Upper lobe of left lung (tissue), 6 donors: Measurements from ENCODE around the gene MYBL2. TPM values are rescaled to one million over a fixed set of nuclear protein-coding genes. Genes with fewer than 3 reads are reported as not detected.

Experiments
- ATAC-seq, 2 donors: fragments of 200-7000 bp; cut with Tn5 transposase; one replicate each; pipeline ENCODE4 v1.9.1; 2022; ENCODE audit warnings: mild to moderate bottlenecking in 2 of 2, moderate library complexity in 2 of 2; ENCODE audit not compliant: low FRiP score in 2 of 2
- DNase-seq, 2 donors: peaks; one replicate each; pipeline ENCODE4 v3.0.0-alpha.2; 2019 to 2020
- H3K27ac ChIP-seq, 4 donors: fragments of 200-600 bp; sonication (generic); one replicate each; pipeline ENCODE4 v1.5.1; 2016 to 2019
- H3K27me3 ChIP-seq, 4 donors: fragments of 200-600 bp; sonication (generic); one replicate each; pipeline ENCODE4 v1.5.1; 2017 to 2019
- H3K36me3 ChIP-seq, 4 donors: fragments of 200-600 bp; sonication (generic); one replicate each; pipeline ENCODE4 v1.5.1; 2016 to 2019
- H3K4me1 ChIP-seq, 4 donors: fragments of 200-600 bp; sonication (generic); one replicate each; pipeline ENCODE4 v1.5.1; 2018 to 2019
- H3K4me3 ChIP-seq, 4 donors: fragments of 200-600 bp; sonication (generic); one replicate each; pipeline ENCODE4 v1.5.1; 2017 to 2019; ENCODE audit warnings: mild to moderate bottlenecking in 2 of 4, moderate library complexity in 1 of 4
- H3K9me3 ChIP-seq, 4 donors: fragments of 200-600 bp; sonication (generic); one replicate each; pipeline ENCODE4 v1.5.1; 2018 to 2019
- EP300 ChIP-seq, 4 donors: sonication (generic); formaldehyde crosslinking; IDR thresholded peaks; one replicate each; pipeline ENCODE4 v1.5.1; 2017; ENCODE audit warnings: antibody characterized with exemption in 4 of 4, control low read depth in 2 of 4
- POLR2A ChIP-seq, 4 donors: fragments of 450-650 bp; IDR thresholded peaks; one replicate each; pipeline ENCODE4 v1.5.1; 2016 to 2017; ENCODE audit warnings: antibody characterized with exemption in 4 of 4, mild to moderate bottlenecking in 2 of 4
- POLR2AphosphoS5 ChIP-seq, 2 donors: sonication (generic); formaldehyde crosslinking; IDR thresholded peaks; one replicate each; pipeline ENCODE4 v1.5.1; 2017; ENCODE audit warnings: antibody characterized with exemption in 2 of 2
- WGBS, 2 donors: methylation state at CpG; one replicate each; pipeline ENCODE4 v1.1.5; 2017 to 2018; 5-methylcytosine and 5-hydroxymethylcytosine counted together
- total RNA-seq, 6 donors: library from RNA; depleted of rRNA in 4 of 6; stranded (reverse); fragments of >200 nt in 4 of 6; gene quantifications; one replicate each; pipeline versions ENCODE4 v1.1.0 to v1.2.1, GENCODE V29; 2016 to 2021
- TF ChIP-seq, protein P1 (sequence below), 6 experiments: fragments of 450-650 bp in 4 of 6; fragments of 200-600 bp in 2 of 6; sonication (generic) in 2 of 6; IDR thresholded peaks; one replicate each; pipeline ENCODE4 v1.5.1; 2016 to 2019; ENCODE audit warnings: antibody characterized with exemption in 6 of 6
- donor health status: DM: no; HTN: no; CAD: no; lungs with moderate emphysema.
- donor health status: DM: no; HTN: yes; CAD: no; lungs with severe emphysema.

The MYBL2 gene
- total RNA-seq, 6 donors from 2014 or later = under 0.01 to 3.5 (median 1.4) TPM

DNA sequence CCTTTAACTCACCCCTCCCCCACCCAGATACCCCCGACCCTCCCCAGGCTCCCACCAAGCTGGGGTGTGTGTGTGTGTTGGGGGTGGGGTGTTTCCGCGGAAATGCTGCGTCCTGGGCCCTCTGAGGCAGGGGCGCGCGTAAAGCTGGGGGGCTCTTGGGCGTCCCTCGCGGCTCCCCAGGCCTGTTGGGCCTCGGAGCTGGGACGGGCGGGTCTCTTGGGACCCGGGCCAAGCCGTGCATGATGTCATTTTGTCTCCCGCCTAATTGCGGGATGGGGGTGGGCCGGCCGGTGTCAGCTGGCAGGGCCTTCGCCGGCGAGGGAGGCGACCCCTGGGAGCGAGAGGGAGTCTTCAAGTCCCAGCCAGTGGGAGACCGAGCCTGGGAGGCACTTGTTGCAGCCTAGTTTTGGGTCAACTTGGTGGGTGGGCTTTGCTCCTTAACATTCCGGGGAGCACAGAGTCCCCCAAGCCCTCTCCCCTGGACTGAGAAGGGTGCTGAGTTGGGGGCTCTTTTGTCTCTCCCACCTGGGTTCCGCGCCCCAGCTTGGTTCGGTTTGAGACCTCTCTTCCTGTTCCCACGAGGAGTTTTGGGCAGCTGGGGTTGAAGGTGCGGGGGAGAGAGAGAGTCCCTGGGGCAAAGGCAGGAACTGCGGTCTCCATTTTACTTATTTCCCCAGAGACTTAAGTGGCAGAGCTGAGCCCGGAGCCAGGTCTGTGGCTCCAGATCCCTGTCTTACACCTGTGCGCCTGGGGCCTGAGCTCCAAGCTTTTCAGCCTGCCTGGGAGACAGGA is 623 bp downstream of the MYBL2 start:
- ATAC-seq (no peak), DNase-seq (peak in 1 of 2 donors; percentile 64)
- Histone ChIP-seq H3K9me3 (no peaks in the 10 kb centered on the region), H3K27me3 (peaks cover 0 to 15% (median 6%) of the 10 kb centered on the region in 4 donors), H3K4me3 (peak overlapping the region in 3 of 4 donors; percentile 33 to 50 (median 46)), H3K36me3 (no peaks in the 10 kb centered on the region), H3K27ac (no peak overlapping the region), H3K4me1 (peaks cover 9 to 17% (median 13%) of the 10 kb centered on the region in 4 donors)
- WGBS, 2 donors = 16 to 27% methylated on average over 5 to 12 of the region's 34 CpGs
- no peak for TF ChIP-seq POLR2A (IDR thresholded peaks at IDR 0.05)
- no peak for TF ChIP-seq POLR2AphosphoS5 (IDR thresholded peaks at IDR 0.05)
- TF ChIP-seq EP300 (IDR thresholded peaks at IDR 0.05) = no peak

DNA sequence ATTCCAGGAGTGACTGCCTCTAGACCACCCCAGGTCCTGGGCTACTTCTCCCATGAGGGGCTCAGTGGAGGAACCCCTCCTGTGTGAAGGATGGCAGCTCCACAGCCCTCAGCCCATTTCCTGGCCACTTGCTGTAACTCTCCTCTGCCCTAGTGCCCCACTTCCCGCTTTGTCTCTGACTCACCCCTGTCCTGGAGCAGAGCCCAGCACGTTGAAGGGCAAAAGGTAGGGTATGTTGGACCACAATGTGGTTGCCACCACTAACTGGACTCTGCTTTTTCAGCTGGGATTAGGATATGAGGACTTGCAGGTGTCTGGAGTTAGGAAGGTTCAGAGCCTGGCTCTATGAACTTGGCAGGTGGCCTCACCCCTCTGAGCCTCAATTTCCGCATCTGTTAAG is 2.4 kb downstream of the MYBL2 start:
- no peak for TF ChIP-seq POLR2A (IDR thresholded peaks at IDR 0.05)
- TF ChIP-seq POLR2AphosphoS5 (IDR thresholded peaks at IDR 0.05) = no peak
- no peak for TF ChIP-seq EP300 (IDR thresholded peaks at IDR 0.05)
- TF ChIP-seq, protein P1, sequence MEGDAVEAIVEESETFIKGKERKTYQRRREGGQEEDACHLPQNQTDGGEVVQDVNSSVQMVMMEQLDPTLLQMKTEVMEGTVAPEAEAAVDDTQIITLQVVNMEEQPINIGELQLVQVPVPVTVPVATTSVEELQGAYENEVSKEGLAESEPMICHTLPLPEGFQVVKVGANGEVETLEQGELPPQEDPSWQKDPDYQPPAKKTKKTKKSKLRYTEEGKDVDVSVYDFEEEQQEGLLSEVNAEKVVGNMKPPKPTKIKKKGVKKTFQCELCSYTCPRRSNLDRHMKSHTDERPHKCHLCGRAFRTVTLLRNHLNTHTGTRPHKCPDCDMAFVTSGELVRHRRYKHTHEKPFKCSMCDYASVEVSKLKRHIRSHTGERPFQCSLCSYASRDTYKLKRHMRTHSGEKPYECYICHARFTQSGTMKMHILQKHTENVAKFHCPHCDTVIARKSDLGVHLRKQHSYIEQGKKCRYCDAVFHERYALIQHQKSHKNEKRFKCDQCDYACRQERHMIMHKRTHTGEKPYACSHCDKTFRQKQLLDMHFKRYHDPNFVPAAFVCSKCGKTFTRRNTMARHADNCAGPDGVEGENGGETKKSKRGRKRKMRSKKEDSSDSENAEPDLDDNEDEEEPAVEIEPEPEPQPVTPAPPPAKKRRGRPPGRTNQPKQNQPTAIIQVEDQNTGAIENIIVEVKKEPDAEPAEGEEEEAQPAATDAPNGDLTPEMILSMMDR (IDR thresholded peaks at IDR 0.05) = no peak
- WGBS, 2 donors = 71 to 72% methylated on average over 3 of the region's 3 CpGs
- Histone ChIP-seq H3K9me3 (no peaks in the 10 kb centered on the region), H3K27me3 (peaks cover 0 to 15% (median 6%) of the 10 kb centered on the region in 4 donors), H3K4me3 (no peak overlapping the region), H3K27ac (no peak overlapping the region), H3K36me3 (no peaks in the 10 kb centered on the region), H3K4me1 (peaks cover 9 to 17% (median 13%) of the 10 kb centered on the region in 4 donors)
- ATAC-seq (no peak), DNase-seq (no peak)

DNA sequence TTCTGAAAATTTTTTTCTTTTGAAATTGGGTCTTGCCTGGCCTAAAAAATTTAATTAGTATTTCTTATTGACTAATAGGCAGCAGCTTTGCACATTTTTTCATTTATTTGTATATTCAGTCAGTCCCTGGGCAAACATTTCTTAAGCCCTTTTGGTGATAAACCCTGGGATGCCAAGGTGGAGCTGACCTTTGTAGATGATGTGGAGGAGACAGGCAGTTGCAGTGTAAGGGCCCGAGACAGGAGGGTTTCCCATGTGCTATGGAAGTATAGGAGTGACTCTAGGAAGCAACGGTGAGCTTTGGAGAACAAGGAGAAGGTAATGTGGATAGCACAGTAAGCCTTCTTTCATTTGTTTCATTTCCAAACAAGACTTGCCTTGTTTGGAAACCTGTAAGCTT is 3.5 kb downstream of the MYBL2 start:
- Histone ChIP-seq H3K27ac (no peak overlapping the region), H3K4me3 (no peak overlapping the region), H3K4me1 (peaks cover 9 to 17% (median 13%) of the 10 kb centered on the region in 4 donors), H3K36me3 (no peaks in the 10 kb centered on the region), H3K9me3 (no peaks in the 10 kb centered on the region), H3K27me3 (peaks cover 0 to 15% (median 6%) of the 10 kb centered on the region in 4 donors)
- ATAC-seq (no peak), DNase-seq (no peak)
- 95 to 96% methylated on average over 2 of the region's 2 CpGs for WGBS, 2 donors
- TF ChIP-seq POLR2AphosphoS5 (IDR thresholded peaks at IDR 0.05) (no peak), POLR2A (IDR thresholded peaks at IDR 0.05) (no peak), EP300 (IDR thresholded peaks at IDR 0.05) (no peak)
- TF ChIP-seq, protein P1 (IDR thresholded peaks at IDR 0.05) = no peak

DNA sequence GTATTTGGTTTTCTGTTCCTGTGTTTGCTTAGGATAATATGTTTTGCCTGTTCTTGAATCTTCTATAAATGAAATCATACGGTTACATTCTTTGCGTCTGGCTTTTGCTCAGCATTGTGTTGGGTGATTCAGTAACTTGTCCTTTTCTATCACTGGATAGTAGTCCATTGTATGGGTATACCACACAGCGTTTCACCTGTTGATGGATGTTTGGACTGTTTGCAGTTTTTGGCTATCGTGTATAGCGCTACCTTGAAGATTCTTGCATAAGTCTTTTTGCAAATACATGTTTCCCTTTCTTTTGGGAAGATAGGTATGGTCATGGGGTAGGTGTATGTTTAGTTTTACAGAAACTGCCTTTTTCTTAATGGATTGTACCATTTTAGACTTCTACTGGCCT is 9.5 kb downstream of the MYBL2 start:
- H3K27ac ChIP-seq = no peak overlapping the region
- H3K36me3 ChIP-seq = no peaks in the 10 kb centered on the region
- no peaks in the 10 kb centered on the region for H3K9me3 ChIP-seq
- 90 to 95% methylated on average over 5 of the region's 5 CpGs for WGBS, 2 donors
- H3K27me3 ChIP-seq = no peaks in the 10 kb centered on the region
- ATAC-seq (no peak), DNase-seq (no peak)
- no peaks in the 10 kb centered on the region for H3K4me1 ChIP-seq
- no peak for TF ChIP-seq POLR2A (IDR thresholded peaks at IDR 0.05)
- TF ChIP-seq, protein P1 (IDR thresholded peaks at IDR 0.05) = no peak
- no peak overlapping the region for H3K4me3 ChIP-seq

DNA sequence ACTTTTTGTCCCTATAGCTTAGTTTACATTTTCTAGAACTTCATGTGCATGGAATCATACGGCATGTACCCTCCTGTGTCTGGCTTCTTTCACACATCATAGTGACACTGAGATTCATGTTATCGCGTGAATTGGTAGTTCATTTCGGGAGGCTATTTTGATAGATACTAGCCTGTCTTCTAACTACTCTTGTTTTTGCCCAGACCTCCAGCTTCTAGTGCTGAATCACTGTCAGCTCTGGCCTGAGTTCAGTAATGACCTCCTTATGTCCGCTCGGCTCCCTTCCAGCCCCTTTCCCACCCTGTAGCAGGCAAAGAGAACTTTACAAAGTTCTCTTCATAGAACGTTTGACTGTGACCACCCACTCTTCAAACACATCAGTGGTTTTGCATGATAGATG is 14.1 kb downstream of the MYBL2 start:
- no peak for TF ChIP-seq POLR2AphosphoS5 (IDR thresholded peaks at IDR 0.05)
- no peak for TF ChIP-seq EP300 (IDR thresholded peaks at IDR 0.05)
- TF ChIP-seq, protein P1 (IDR thresholded peaks at IDR 0.05) = no peak
- Histone ChIP-seq H3K4me1 (no peaks in the 10 kb centered on the region), H3K9me3 (no peaks in the 10 kb centered on the region), H3K27me3 (no peaks in the 10 kb centered on the region), H3K36me3 (no peaks in the 10 kb centered on the region), H3K4me3 (no peak overlapping the region), H3K27ac (peak overlapping the region in 1 of 4 donors; percentile 7)
- no peak for ATAC-seq
- no peak for DNase-seq
- WGBS, 2 donors = 86 to 89% methylated on average over 7 of the region's 7 CpGs
